ENCODE measurements around the gene USP33.
"Not testable (repeated sequence)": the region's sequence is repeated elsewhere in the genome, so short reads cannot be mapped to it uniquely, and the experiment has no call there.

DNA sequence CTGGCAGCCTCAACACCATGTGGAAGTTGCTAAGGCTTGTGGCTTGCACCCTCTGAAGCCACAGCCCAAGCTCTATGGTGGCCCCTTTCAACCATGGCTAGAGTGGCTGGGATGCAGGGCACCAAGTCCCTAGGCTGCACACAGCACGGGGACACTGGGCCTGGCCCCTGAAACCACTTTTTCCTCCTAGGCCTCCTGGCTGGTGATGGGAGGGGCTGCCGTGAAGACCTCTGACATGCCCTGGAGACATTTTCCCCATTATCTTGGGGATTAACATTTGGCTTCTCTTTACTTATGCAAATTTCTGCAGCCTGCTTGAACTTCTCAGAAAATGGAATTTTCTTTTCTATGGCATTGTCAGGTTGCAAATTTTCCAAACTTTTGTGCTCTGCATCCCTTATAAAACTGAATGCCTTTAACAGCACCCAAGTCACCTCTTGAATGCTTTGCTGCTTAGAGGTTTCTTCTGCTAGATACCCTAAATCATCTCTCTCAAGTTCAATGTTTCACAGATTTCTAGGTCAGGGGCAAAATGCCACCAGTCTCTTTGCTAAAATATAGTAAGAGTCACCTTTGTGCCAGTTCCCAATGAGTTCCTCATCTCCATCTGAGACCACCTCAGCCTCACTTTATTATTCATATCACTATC lies 26.6 kb upstream of the USP33 start:
- not testable (repeated sequence) for TF ChIP-seq GFI1 (CRISPR knock-in tag; IDR thresholded peaks at IDR 0.05; ENCODE audit: borderline replicate concordance); HDAC1 (CRISPR knock-in tag; IDR thresholded peaks at IDR 0.05); AKAP8 (CRISPR knock-in tag; IDR thresholded peaks at IDR 0.05); MIER2 (CRISPR knock-in tag; IDR thresholded peaks at IDR 0.05); SP4 (CRISPR knock-in tag; IDR thresholded peaks at IDR 0.05); ZBTB4 (CRISPR knock-in tag; IDR thresholded peaks at IDR 0.05; ENCODE audit: borderline replicate concordance); HIVEP1 (CRISPR knock-in tag; IDR thresholded peaks at IDR 0.05); HMGA1 (CRISPR knock-in tag; conservative IDR thresholded peaks at IDR 0.05); RFX1 (IDR thresholded peaks at IDR 0.05); FOSL2 (CRISPR knock-in tag; IDR thresholded peaks at IDR 0.05); ZBTB49 (CRISPR knock-in tag; IDR thresholded peaks at IDR 0.05; ENCODE audit: borderline replicate concordance)
- TF ChIP-seq, protein P1, sequence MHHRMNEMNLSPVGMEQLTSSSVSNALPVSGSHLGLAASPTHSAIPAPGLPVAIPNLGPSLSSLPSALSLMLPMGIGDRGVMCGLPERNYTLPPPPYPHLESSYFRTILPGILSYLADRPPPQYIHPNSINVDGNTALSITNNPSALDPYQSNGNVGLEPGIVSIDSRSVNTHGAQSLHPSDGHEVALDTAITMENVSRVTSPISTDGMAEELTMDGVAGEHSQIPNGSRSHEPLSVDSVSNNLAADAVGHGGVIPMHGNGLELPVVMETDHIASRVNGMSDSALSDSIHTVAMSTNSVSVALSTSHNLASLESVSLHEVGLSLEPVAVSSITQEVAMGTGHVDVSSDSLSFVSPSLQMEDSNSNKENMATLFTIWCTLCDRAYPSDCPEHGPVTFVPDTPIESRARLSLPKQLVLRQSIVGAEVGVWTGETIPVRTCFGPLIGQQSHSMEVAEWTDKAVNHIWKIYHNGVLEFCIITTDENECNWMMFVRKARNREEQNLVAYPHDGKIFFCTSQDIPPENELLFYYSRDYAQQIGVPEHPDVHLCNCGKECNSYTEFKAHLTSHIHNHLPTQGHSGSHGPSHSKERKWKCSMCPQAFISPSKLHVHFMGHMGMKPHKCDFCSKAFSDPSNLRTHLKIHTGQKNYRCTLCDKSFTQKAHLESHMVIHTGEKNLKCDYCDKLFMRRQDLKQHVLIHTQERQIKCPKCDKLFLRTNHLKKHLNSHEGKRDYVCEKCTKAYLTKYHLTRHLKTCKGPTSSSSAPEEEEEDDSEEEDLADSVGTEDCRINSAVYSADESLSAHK (CRISPR knock-in tag; IDR thresholded peaks at IDR 0.05; ENCODE audit: borderline replicate concordance): not testable (repeated sequence)
- TF ChIP-seq, protein P2, sequence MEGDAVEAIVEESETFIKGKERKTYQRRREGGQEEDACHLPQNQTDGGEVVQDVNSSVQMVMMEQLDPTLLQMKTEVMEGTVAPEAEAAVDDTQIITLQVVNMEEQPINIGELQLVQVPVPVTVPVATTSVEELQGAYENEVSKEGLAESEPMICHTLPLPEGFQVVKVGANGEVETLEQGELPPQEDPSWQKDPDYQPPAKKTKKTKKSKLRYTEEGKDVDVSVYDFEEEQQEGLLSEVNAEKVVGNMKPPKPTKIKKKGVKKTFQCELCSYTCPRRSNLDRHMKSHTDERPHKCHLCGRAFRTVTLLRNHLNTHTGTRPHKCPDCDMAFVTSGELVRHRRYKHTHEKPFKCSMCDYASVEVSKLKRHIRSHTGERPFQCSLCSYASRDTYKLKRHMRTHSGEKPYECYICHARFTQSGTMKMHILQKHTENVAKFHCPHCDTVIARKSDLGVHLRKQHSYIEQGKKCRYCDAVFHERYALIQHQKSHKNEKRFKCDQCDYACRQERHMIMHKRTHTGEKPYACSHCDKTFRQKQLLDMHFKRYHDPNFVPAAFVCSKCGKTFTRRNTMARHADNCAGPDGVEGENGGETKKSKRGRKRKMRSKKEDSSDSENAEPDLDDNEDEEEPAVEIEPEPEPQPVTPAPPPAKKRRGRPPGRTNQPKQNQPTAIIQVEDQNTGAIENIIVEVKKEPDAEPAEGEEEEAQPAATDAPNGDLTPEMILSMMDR (CRISPR knock-in tag; IDR thresholded peaks at IDR 0.05): not testable (repeated sequence)
- TF ChIP-seq, protein P3, sequence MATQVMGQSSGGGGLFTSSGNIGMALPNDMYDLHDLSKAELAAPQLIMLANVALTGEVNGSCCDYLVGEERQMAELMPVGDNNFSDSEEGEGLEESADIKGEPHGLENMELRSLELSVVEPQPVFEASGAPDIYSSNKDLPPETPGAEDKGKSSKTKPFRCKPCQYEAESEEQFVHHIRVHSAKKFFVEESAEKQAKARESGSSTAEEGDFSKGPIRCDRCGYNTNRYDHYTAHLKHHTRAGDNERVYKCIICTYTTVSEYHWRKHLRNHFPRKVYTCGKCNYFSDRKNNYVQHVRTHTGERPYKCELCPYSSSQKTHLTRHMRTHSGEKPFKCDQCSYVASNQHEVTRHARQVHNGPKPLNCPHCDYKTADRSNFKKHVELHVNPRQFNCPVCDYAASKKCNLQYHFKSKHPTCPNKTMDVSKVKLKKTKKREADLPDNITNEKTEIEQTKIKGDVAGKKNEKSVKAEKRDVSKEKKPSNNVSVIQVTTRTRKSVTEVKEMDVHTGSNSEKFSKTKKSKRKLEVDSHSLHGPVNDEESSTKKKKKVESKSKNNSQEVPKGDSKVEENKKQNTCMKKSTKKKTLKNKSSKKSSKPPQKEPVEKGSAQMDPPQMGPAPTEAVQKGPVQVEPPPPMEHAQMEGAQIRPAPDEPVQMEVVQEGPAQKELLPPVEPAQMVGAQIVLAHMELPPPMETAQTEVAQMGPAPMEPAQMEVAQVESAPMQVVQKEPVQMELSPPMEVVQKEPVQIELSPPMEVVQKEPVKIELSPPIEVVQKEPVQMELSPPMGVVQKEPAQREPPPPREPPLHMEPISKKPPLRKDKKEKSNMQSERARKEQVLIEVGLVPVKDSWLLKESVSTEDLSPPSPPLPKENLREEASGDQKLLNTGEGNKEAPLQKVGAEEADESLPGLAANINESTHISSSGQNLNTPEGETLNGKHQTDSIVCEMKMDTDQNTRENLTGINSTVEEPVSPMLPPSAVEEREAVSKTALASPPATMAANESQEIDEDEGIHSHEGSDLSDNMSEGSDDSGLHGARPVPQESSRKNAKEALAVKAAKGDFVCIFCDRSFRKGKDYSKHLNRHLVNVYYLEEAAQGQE (IDR thresholded peaks at IDR 0.05; ENCODE audit: borderline replicate concordance in 1 of 2, low read depth in 1 of 2, low read length in 2 of 2): not testable (repeated sequence)
